Measurements from ENCODE around the gene CEP350. TPM values are rescaled to one million over a fixed set of nuclear protein-coding genes. Genes with fewer than 3 reads are reported as not detected.

CEP350 gene
- total RNA-seq, 1 donor from 2014 or later = 60.8 TPM

DNA sequence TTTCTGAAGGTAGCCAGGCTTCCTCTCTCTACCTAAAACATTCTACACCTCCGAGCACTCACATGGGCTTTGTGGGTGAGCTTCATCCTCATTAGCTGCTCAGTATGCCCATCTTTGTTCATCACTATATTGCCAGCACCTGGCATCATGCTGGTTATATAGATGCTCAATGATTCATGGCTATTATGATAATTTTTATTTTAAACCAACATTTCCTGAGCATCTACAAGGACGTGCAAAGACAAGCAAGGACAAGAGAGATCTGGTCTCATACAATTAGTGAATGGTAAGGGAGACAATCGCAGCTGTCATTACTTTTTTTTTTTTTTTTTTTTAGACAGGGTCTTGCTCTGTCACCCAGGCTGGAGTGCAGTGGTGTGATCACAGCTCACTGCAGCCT, 188.7 kb downstream of the CEP350 start:
- Mint-ChIP-seq H3K27me3 (peaks cover 6% of the 10 kb centered on the region), H3K9me3 (no peaks in the 10 kb centered on the region), H3K27ac (no peak overlapping the region), H3K4me1 (no peaks in the 10 kb centered on the region), H3K4me3 (no peak overlapping the region), H3K36me3 (ENCODE audit: low read depth) (no peaks in the 10 kb centered on the region)
- ATAC-seq (ENCODE audit: low read depth) (no peak), DNase-seq (no peak)
- TF ChIP-seq, protein P1, sequence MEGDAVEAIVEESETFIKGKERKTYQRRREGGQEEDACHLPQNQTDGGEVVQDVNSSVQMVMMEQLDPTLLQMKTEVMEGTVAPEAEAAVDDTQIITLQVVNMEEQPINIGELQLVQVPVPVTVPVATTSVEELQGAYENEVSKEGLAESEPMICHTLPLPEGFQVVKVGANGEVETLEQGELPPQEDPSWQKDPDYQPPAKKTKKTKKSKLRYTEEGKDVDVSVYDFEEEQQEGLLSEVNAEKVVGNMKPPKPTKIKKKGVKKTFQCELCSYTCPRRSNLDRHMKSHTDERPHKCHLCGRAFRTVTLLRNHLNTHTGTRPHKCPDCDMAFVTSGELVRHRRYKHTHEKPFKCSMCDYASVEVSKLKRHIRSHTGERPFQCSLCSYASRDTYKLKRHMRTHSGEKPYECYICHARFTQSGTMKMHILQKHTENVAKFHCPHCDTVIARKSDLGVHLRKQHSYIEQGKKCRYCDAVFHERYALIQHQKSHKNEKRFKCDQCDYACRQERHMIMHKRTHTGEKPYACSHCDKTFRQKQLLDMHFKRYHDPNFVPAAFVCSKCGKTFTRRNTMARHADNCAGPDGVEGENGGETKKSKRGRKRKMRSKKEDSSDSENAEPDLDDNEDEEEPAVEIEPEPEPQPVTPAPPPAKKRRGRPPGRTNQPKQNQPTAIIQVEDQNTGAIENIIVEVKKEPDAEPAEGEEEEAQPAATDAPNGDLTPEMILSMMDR (IDR thresholded peaks at IDR 0.05) = no peak
- intact Hi-C loops (cut with micrococcal nuclease) = no loop called here
- ChIA-PET POLR2A (no interaction called here), CTCF (no interaction called here)

DNA sequence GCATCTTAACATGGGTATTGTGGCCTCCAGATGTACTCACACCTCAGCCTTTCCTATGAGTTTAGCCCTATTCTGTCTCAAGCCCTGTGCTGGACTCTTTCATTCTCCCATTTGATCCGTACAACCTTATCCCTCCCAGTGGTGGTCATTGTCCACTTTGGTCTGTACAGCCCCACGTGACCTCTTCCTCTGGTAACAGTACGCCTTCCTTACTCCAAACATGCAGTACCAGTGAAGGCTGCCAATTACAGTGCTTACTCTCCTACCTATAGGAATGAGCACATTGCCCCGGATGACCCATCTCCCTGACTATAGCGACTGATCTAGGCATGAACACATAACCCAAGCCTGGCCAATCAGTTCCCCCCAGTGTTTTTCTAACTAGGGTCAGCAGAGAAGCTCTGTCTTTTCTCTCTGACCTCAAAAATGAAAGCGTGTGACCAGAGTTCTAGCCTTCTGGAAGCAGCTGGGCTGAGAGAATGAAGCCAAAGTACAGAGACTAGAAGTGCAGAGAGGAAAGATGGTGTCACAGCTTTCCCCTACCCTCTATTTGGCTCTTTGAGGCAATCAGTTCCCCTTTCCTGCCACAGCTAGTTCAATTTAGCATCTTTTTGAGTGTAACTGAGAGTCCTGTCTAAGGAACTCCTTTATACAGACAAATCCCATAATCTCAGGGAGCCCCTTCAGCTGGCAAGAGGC, 190.2 kb downstream of the CEP350 start:
- Mint-ChIP-seq H3K4me3 (no peak overlapping the region), H3K27ac (no peak overlapping the region), H3K9me3 (no peaks in the 10 kb centered on the region), H3K36me3 (ENCODE audit: low read depth) (no peaks in the 10 kb centered on the region), H3K4me1 (no peaks in the 10 kb centered on the region), H3K27me3 (peaks cover 5% of the 10 kb centered on the region)
- intact Hi-C loops (cut with micrococcal nuclease) = no loop called here
- DNase-seq (no peak), ATAC-seq (ENCODE audit: low read depth) (no peak)
- ChIA-PET CTCF (no interaction called here), POLR2A (interaction anchor here (1.2 kb wide), 1 partner anchor 10 kb away, joined by 3 read pairs; the partner anchor contains the start of gene QSOX1)
- TF ChIP-seq, protein P1 (IDR thresholded peaks at IDR 0.05) = no peak

DNA sequence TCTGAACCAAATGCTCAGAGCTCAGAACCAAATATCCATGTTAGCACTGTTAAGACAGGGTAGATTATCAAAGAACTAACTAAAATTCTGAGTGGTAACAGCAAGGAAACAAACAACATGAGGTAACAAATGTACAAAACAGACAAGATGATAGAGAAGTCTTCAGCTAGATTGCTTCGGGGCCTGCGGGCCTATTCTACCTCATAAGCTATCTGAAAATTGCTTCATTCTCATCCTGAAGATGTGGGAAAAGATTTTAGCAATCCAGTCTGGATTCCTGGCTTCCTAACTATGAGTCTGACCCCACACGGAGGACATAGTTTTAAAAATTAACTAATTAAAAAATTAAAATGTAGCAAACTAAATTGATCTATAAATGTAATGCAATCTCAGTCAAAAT, 190.8 kb downstream of the CEP350 start:
- Mint-ChIP-seq H3K27me3 (peaks cover 5% of the 10 kb centered on the region), H3K9me3 (no peaks in the 10 kb centered on the region), H3K4me3 (no peak overlapping the region), H3K27ac (no peak overlapping the region), H3K36me3 (ENCODE audit: low read depth) (no peaks in the 10 kb centered on the region), H3K4me1 (no peaks in the 10 kb centered on the region)
- ATAC-seq (ENCODE audit: low read depth) (no peak), DNase-seq (no peak)
- ChIA-PET CTCF (no interaction called here), POLR2A (interaction anchor here (1.2 kb wide), 1 partner anchor 9 kb away, joined by 3 read pairs; the partner anchor contains the start of gene QSOX1)
- intact Hi-C loops (cut with micrococcal nuclease) = no loop called here
- TF ChIP-seq, protein P1 (IDR thresholded peaks at IDR 0.05) = no peak

DNA sequence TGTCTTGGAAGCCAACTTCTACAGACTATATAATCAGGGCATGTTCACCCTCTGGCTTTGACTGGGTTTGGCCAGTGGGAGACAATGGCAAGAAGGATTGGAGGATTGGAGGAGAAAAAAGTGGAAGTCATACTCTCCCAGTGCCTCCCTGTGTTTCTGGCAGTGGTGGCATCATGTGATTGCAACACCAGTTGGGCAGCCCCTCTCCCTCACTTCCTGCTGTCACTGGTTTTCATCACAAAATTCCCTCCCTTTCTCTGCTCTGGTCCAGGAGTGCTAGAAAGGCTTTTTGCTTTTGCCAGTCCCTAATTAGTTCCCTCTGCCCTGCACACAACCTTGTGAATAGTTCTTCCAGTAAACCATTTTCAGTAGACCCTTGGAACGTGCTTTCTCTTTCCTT, 196.4 kb downstream of the CEP350 start:
- DNase-seq (no peak), ATAC-seq (ENCODE audit: low read depth) (no peak)
- Mint-ChIP-seq H3K4me3 (no peak overlapping the region), H3K36me3 (ENCODE audit: low read depth) (peaks cover 5% of the 10 kb centered on the region), H3K27me3 (peaks cover 2% of the 10 kb centered on the region), H3K4me1 (peaks cover 13% of the 10 kb centered on the region), H3K9me3 (no peaks in the 10 kb centered on the region), H3K27ac (no peak overlapping the region)
- ChIA-PET POLR2A (no interaction called here), CTCF (no interaction called here)
- TF ChIP-seq, protein P1 (IDR thresholded peaks at IDR 0.05) = no peak
- intact Hi-C loops (cut with micrococcal nuclease) = loop anchor here (10.0 kb wide), 2 partner anchors 874 to 1874 kb away; partner anchors contain the start of gene STX6

DNA sequence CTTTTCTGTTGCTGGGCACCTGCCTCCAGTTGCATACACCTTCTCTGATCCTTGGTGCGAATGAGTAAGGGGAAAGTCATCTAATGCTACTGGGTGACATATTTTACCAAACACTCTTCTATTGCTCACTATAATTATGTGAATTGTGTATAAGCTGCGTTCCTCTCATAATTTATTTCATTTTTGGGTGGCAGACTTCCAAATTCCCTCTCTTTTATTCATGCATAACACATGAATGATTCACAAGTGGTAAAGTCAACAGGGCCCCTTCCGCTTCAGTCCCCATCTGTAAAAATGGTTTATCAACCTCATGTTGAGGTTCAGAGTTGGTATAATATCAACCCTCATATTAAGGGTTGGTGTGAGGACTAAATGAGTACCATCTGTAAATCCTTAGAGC, 196.9 kb downstream of the CEP350 start:
- H3K36me3 Mint-ChIP-seq (ENCODE audit: low read depth) = peaks cover 5% of the 10 kb centered on the region
- H3K4me1 Mint-ChIP-seq = peaks cover 18% of the 10 kb centered on the region
- intact Hi-C loops (cut with micrococcal nuclease) = loop anchor here (10.0 kb wide), 2 partner anchors 873 to 1873 kb away; partner anchors contain the start of gene STX6
- H3K27me3 Mint-ChIP-seq = peaks cover 2% of the 10 kb centered on the region
- no peak overlapping the region for H3K27ac Mint-ChIP-seq
- no peak overlapping the region for H3K4me3 Mint-ChIP-seq
- no peak for DNase-seq
- H3K9me3 Mint-ChIP-seq = no peaks in the 10 kb centered on the region
- ChIA-PET CTCF (no interaction called here), POLR2A (no interaction called here)
- no peak for ATAC-seq (ENCODE audit: low read depth)
- TF ChIP-seq, protein P1 (IDR thresholded peaks at IDR 0.05) = no peak
